ENCODE measurements around the gene IL1RL1.
A peak's percentile ranks its signal among the peaks of the same experiment; 100 is the strongest.

The IL1RL1 gene

GRCh38 chr2:102383722-102384121 is 72.4 kb downstream of the IL1RL1 start:
- no peak for DNase-seq

GRCh38 chr2:102385522-102385921 is 74.2 kb downstream of the IL1RL1 start:
- DNase-seq, result no peak

- no peak for DNase-seq
These were observed 74.6 kb downstream of the IL1RL1 start for GRCh38 chr2:102386004-102386403.

- no peak for DNase-seq
These were observed 75.6 kb downstream of the IL1RL1 start for GRCh38 chr2:102386867-102387541.

- DNase-seq, result no peak
These were observed 76.6 kb downstream of the IL1RL1 start for GRCh38 chr2:102387763-102388546.

GRCh38 chr2:102391565-102391964 is 80.2 kb downstream of the IL1RL1 start:
- DNase-seq, result peak; percentile 62

GRCh38 chr2:102392096-102392495 is 80.7 kb downstream of the IL1RL1 start:
- DNase-seq, result no peak

- DNase-seq, result no peak
These were observed 81.6 kb downstream of the IL1RL1 start for GRCh38 chr2:102392942-102393341.

- DNase-seq, result no peak
These were observed 84.6 kb downstream of the IL1RL1 start for GRCh38 chr2:102396012-102396411.

- no peak for DNase-seq
These were observed 85.8 kb downstream of the IL1RL1 start for GRCh38 chr2:102397209-102397608.

GRCh38 chr2:102399499-102400141 is 88.3 kb downstream of the IL1RL1 start:
- no peak for DNase-seq

- no peak for DNase-seq
These were observed 90.1 kb downstream of the IL1RL1 start for GRCh38 chr2:102401456-102401855.
